Panc1 (cell line): ENCODE data around the gene IVNS1ABP.

Source experiments
- POLR2AphosphoS5 ChIP-seq: IDR thresholded peaks from 2 replicates; pipeline ENCODE4 v1.6.1; 2012; ENCODE audit warnings: mild to moderate bottlenecking, low read depth, low read length, moderate library complexity
- SIN3A ChIP-seq: IDR thresholded peaks from 2 replicates; pipeline ENCODE4 v1.6.1; 2012; ENCODE audit warnings: low read depth, mild to moderate bottlenecking, low read length, moderate library complexity, borderline replicate concordance; ENCODE audit not compliant: insufficient read depth
- TF ChIP-seq, protein P1 (sequence below): fragments of 450-650 bp; IDR thresholded peaks from 2 replicates; pipeline ENCODE4 v1.5.1; 2017; ENCODE audit warnings: mild to moderate bottlenecking

DNA sequence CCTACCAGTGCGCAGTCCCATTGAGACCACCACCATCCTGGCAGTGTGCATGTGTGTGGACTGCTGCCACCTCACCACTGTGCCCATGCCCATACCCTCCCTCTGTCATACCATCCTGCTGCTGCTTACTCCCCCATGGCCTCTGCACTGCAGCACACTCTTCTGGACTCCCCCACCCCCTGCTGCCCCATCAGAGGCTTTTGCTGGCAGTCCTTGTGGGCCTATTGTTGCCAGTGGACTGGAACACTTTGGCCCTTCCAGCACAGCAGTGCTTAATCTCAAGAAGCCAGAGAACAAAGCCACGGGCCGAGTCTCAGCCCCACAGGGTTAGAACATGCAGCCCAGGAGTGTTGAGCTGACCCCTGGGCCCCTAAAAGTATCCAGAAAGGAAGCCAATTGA, 41.9 kb upstream of the IVNS1ABP start:
- TF ChIP-seq POLR2AphosphoS5 (no peak), SIN3A (no peak)
- TF ChIP-seq, protein P1, sequence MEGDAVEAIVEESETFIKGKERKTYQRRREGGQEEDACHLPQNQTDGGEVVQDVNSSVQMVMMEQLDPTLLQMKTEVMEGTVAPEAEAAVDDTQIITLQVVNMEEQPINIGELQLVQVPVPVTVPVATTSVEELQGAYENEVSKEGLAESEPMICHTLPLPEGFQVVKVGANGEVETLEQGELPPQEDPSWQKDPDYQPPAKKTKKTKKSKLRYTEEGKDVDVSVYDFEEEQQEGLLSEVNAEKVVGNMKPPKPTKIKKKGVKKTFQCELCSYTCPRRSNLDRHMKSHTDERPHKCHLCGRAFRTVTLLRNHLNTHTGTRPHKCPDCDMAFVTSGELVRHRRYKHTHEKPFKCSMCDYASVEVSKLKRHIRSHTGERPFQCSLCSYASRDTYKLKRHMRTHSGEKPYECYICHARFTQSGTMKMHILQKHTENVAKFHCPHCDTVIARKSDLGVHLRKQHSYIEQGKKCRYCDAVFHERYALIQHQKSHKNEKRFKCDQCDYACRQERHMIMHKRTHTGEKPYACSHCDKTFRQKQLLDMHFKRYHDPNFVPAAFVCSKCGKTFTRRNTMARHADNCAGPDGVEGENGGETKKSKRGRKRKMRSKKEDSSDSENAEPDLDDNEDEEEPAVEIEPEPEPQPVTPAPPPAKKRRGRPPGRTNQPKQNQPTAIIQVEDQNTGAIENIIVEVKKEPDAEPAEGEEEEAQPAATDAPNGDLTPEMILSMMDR = no peak
